ENCODE data around the gene TRANK1.
"Not testable (repeated sequence)": the region's sequence is repeated elsewhere in the genome, so short reads cannot be mapped to it uniquely, and the experiment has no call there.

The TRANK1 gene

GRCh38 chr3:36881735-36882134, 63.1 kb downstream of the TRANK1 start:
- no peak for DNase-seq

GRCh38 chr3:36879842-36880241, 65.0 kb downstream of the TRANK1 start:
- DNase-seq: not testable (repeated sequence)

- no peak for DNase-seq
These were observed 66.7 kb downstream of the TRANK1 start for GRCh38 chr3:36877930-36878685.

GRCh38 chr3:36876181-36876936, 68.5 kb downstream of the TRANK1 start:
- peak; percentile 1 for DNase-seq

DNA sequence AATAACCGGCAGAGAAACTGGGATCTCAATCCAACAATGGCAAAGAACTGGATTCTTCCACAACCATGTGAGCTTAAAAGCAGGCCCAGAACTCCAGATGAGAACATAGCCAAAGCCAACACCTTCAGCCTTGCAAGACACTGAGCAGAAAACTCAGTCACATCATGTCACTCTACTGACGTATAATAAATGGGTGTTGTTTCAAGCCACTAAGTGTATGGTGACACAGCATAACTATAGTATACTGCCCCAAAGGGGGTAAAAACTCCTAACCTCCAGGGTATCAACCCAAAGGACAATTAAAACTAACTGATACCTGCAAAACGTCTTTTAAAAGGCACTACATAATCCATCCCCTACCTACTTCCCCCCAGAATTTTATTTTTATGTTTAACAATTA, 69.5 kb downstream of the TRANK1 start:
- DNase-seq: no peak

- DNase-seq: no peak
These were observed 70.4 kb downstream of the TRANK1 start for GRCh38 chr3:36874424-36874823.

DNA sequence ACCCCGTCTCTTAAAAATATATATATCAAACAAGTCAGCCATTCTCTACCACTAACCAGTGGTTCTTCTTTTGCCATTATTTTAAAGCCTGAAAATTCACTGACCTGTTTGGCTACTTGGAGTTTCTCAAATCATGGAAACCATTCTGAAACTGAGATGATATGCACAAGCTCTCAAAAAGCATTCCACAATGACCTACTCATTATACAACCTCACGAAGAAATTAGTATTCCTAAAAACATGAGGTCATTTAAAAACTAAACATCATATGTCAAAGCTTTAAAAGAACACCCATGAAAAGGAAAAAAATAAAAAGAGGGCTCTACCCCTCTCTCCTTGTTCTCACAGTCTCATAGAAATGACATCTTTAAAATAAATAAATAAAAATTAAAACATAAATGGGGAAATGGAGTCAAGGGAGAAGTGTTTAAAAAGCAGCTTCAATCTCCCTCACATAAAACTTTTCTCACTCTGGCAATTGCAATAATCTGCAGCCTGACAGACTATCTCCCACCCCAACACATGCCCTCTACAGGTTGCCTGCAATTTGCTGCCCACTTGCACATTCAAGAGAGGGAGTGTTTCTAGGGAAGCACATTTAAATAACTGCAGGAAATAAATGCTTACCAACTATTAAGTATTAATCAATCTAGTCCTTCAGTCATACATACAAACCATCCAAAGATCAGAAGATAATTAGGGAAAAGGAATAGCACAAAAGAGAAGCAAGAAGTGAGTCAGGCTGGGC, 73.3 kb downstream of the TRANK1 start:
- no peak for DNase-seq

DNA sequence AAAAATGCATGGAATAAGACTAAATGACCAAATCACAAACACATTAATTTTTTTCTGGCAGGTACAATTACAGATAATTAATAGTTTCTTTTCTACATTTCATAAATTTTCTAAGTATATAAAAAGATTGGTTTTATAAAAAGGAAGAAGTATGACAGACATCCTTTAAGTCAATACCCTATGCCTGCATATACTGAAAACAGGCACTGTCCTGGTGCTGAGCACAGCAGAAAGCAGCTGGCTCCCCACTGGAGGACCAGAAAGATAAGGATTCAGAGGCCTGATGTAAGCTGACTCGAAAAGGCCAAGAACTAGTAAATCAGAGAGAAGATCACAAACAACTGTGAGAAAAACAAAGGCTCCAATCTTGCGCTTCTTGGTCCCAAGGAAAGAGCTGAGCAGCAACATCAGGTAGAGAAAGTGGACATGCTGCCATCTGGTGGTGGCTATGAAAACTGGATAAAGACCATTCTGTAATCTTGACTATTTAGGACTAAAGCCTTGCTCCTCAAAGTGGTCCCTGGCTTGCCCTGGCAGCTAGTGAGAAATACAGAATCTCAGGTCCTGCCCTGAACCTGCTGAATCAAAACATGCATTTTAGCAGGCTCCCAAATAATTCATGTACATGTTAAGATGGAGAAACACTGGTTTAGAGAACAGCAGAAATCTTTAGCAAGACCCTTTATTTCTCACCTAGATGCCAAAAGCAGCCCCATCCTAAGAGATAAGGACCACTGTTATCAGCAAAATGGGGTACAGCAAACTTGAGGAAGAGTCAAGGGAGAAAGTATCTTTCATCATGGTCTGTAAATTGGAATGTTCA, 76.0 kb downstream of the TRANK1 start:
- DNase-seq: peak; percentile 73

DNA sequence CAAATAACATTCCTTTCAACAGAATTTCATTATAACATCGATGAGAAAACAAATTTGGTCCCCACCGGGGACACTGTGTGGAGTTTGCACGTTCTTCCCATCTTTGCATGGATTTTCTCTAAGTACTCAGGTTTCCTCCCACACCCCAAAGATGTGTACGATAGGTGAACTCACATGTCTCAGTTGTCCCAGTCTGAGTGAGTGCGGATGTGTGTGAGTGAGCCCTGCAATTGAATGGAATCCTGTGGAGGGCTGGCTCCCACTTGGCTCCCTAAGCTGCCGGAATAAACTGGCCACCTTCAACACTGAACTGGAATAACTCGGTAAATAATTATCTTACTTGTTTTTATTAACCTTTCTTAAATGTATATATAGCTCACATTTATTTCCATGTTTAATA, 77.0 kb downstream of the TRANK1 start:
- no peak for DNase-seq

DNA sequence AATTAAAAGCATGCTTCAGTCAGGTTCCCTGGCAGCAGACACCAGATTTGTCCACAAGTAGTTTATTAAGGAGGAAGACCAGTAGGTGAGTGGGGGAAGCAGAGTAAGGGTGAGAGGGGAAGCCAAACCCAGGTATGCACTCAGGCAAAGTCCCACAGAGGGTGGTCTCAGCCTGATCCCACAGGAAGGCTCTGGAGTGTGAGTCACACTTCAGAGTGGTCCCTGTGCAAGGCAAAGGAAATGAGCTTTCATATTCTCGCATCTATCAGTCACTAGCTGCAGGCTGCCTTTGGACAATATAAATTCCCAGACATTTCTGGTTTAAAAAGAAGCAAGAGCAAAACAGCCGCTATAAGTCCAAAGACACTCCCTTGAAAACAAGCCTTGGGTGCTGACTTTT, 78.5 kb downstream of the TRANK1 start:
- DNase-seq: no peak

DNA sequence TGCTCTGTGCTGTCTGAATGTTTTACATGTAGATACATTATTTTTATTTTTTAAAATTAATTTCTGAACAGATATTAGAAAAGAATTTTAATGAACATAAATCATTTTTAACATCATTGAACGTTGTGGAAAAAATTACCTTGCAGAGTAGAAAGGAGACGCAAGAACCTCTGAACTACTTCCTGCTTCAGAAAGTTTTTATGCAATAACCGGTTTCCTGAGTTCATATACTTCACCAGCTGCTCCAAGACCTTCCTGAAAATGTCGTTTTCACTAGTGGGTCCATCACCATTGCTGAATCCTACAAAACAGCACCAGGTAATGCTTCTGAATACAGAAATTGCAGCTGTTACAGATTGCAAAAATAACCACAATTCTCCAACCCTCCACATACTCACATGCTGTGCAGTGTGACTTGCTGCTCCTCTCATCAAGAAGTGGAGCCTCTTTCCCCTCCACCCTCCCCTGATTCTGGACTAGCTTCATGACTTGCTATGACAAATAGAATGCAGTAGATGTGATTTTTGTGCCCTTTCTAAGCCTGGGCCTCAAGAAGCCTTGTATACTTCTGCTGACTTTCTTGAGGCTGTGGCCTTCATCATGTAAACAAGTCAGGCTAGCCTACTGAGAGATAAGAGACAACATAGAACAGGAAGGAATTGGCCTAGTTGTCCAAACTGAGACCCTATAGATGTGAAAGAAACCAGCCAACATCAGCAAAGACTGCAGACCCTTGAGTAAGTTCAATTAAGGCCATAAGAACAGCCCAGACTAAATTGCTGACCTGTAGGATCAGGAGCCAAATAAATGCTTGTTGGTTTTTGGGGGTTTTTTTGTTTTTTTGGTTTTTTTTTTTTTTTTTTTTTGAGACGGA, 80.4 kb downstream of the TRANK1 start:
- no peak for DNase-seq

DNA sequence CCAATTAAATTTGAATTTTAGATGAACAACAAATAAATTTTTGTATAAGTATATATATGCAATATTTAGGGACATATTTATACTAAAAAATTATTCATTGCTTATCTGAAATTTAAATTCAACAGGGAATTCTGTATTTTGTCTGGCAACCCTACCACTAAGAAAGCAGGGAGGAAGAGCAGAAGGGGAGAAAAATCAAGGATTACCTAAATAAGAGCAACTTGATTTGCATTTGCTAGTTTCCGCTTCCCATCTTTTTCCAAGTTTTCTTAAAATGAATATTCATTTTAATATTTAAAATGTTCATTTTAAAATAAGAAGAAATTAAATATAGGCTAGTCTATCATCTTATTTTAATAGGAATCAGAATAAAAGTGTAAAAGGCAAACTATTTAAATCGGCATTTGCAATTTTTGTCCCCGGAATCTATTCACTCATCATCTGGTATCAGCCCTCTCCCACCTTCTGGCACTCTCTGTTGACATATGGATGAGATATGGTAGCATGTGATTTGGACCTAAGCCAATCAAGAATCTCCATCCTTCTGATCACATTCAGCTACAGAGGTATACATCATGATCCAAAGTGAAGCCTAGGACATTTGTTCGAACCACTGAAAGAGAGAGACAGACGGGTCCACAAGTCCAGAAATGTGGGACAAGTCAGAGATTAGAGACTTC, 82.6 kb downstream of the TRANK1 start:
- no peak for DNase-seq

DNA sequence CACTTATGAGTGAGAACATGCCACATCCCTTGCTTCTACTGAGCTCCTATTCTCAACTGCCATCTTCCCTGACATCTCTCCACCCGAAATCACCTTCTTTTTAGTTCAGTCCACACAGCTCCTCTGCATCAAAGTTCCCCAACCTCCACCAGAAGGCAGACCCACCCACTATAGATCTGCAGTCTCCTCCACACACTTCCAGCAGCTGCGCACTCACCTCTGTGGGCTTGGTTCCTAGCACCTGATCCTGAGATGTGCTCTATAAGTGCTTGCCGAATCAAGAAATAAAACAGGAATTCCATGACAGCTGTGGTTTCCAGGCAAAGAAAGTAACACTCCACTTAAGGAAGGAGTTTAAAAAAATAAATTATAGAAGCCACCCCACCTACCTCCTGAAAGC, 85.4 kb downstream of the TRANK1 start:
- DNase-seq: no peak

- DNase-seq: no peak
These were observed 92.8 kb downstream of the TRANK1 start for GRCh38 chr3:36852071-36852470.

DNA sequence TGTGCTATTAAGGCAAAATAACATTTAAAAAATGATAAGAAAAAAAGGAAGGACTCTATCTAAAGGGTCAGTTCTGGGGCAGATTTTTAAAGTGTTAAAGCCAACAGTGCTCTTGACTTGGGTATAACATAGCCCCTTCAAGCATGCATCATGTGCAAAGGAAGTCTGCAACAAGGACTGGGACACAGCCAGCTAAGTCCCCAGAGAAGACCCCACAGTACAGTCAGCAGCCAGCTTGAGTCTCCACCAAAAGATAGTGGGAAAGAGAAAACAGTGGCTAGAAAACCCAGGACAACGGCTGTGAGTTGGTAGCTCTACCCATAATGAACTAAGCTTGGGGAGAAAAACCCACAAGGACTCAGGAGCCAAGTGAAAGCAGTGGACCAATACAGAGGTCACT, 94.1 kb downstream of the TRANK1 start:
- DNase-seq: no peak

GRCh38 chr3:36846406-36846805, 98.4 kb downstream of the TRANK1 start:
- DNase-seq: no peak

GRCh38 chr3:36843065-36844051, 101.5 kb downstream of the TRANK1 start:
- no peak for DNase-seq

DNA sequence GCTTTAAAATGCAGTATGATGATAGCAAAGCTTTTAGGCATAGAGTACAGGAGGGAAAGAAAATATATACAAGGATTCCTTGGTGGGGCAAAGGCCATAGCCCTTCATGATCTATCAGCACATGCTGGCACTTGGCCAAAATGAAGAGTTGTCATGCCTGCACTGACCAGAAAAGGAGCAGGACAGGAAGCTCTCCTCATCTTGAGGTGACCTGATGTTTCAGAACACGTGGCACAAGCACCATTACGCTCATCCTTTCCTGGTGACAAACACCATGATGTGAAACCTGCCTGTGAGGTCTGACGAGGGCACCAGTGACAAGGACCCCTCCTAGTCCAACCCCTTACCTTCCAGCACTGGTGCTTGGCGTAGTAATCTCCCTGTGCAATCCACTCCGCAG, 102.6 kb downstream of the TRANK1 start:
- DNase-seq: no peak

DNA sequence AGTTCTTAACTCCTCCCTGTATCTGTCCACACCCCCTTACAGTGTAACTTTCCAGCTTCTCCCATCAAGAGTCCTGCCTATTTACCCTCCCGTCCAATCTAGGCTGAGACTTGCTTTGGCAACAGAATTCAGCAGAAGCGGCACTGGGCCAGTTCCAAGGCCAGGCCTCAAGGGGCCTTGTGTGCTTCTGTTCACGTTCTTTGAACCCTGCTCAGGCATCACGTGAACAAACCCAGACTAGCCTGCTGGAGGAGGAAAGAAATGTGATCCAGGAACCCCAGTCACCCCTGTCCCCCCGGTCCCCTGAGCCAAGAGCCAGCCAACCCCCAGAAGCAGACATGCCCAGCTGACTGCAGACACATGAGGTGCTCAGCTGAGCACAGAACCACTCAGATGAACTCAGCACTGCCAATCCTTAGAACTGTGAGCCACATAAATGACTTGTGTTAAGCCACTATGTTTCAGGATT, 104.4 kb downstream of the TRANK1 start:
- DNase-seq: no peak

DNA sequence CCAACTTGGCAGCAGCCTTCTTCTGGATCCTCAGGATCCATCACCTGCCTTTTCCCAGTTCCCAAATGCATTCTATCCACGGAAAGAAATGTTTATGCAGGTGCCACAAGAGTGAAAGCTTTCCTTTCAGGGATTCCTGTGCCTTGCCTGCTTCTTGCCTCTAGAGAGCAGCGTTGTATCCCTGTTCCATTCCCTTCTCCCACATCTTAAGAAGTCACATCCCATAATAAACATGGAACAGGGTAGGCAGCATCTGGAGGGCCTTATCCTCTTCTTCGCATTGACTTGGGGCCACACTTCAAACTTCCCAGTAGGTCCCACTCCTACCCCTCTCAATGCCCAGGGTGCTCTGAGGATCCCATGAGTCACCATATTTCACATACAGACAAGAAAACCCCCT, 107.8 kb downstream of the TRANK1 start:
- DNase-seq: no peak

Measured in NCI-H2029 treated with DMSO at 0.1 percent for 48 hours (cell line).